Heart right ventricle (tissue), 16 donors: ENCODE results near the gene USP24. TPM values are rescaled to one million over a fixed set of nuclear protein-coding genes. Genes with fewer than 3 reads are reported as not detected.

ENCODE experiments used
- ATAC-seq, 8 donors: fragments of 200-7000 bp; cut with Tn5 transposase; one replicate each; pipeline ENCODE4 v1.9.1; 2020; ENCODE audit warnings: mild to moderate bottlenecking in 8 of 8, moderate library complexity in 8 of 8, moderate number of reproducible peaks in 1 of 8
- DNase-seq, 2 donors: peaks; one replicate each; pipeline ENCODE4 v3.0.0-alpha.2; 2020
- H3K27ac ChIP-seq, 10 donors: fragments of 200-600 bp; sonication (generic) in 2 of 10; one replicate each; pipeline versions ENCODE4 v1.5.0 to v1.8.0; 2020 to 2022; ENCODE audit warnings: mild to moderate bottlenecking in 3 of 10
- H3K27me3 ChIP-seq, 7 donors: fragments of 200-600 bp; one replicate each; pipeline ENCODE4 v1.8.0; 2021 to 2022; ENCODE audit warnings: mild to moderate bottlenecking in 2 of 7
- H3K36me3 ChIP-seq, 9 donors: fragments of 200-600 bp; sonication (generic) in 1 of 9; one replicate each; pipeline versions ENCODE4 v1.5.0 to v1.8.0; 2020 to 2022; ENCODE audit warnings: mild to moderate bottlenecking in 2 of 9
- H3K4me1 ChIP-seq, 9 donors: fragments of 200-600 bp; sonication (generic) in 1 of 9; one replicate each; pipeline versions ENCODE4 v1.5.0 to v1.8.0; 2020 to 2022; ENCODE audit warnings: mild to moderate bottlenecking in 4 of 9
- H3K4me3 ChIP-seq, 10 donors: fragments of 200-600 bp; sonication (generic) in 2 of 10; one replicate each; pipeline versions ENCODE4 v1.5.0 to v1.8.0; 2020 to 2022; ENCODE audit warnings: mild to moderate bottlenecking in 7 of 10, moderate library complexity in 2 of 10
- H3K9me3 ChIP-seq, 11 donors: fragments of 200-600 bp in 10 of 11; sonication (generic) in 2 of 11; one replicate each; pipeline versions ENCODE4 v1.5.0 to v1.8.0; 2013 to 2022; ENCODE audit warnings: mild to moderate bottlenecking in 2 of 11, control low read depth in 1 of 11, moderate library complexity in 1 of 11
- CTCF ChIP-seq, 9 donors: fragments of 200-600 bp; sonication (generic) in 2 of 9; IDR thresholded peaks; one replicate each; pipeline versions ENCODE4 v1.5.0 to v1.8.0; 2021 to 2022; ENCODE audit warnings: antibody characterized with exemption in 9 of 9, mild to moderate bottlenecking in 5 of 9, moderate library complexity in 1 of 9
- WGBS, 2 donors: extraction: QIAGEN DNeasy Blood & Tissue Kit; methylation state at CpG; one replicate each; pipeline ENCODE4 v1.1.7; 2013; ENCODE audit warnings: inconsistent platforms in 1 of 2; 5-methylcytosine and 5-hydroxymethylcytosine counted together
- intact Hi-C, 10 donors: fragments of 100-400 bp; cut with DNase I; formaldehyde crosslinking; loops; one replicate each; pipeline versions ENCODE4 v1.11.1 to v1.14.2; 2022
- polyA plus RNA-seq, 2 donors: library from polyadenylated mRNA; stranded (reverse); fragments of 200-250 nt; gene quantifications; one replicate each; pipeline ENCODE4 v1.2.3, GENCODE V29; 2013
- total RNA-seq, 10 donors: library from RNA; stranded (reverse); fragmentation: NEBNext Ultra II Directional in 3 of 10; extraction: Animal tissue kit (Norgen Biotek cat#: 25700) in 3 of 10; gene quantifications; one replicate each; pipeline versions ENCODE4 v1.2.1 to v1.2.4, GENCODE V29; 2021 to 2023
- donor health status: Arrhythmogenic right ventricular cardiomyopathy.
- donor health status: ischemic (EF 13 %, LVEDD 7.1; RV severe dilation, severe dysfunction).
- donor health status: healthy with polysubstance abuse.
- donor health status: DM: no; HTN: yes; CAD: no.
- donor health status: DM: no; HTN: no; CAD: no.
- donor health status: ischemic (EF 25% LVEDD 6.9; RV normal size, moderate dysfunction).
- donor health status: ischemic (EF 25% LVEDD 5.7; RV mildly dilated, moderate dysfunction).
- donor health status: healthy.
- donor health status: DM: yes; HTN: yes; CAD: no.
- donor health status: Ischemic cardiomyopathy.
- donor health status: ischemic (EF 35%, LVEDD 5.7; RV mildly dilated, moderate dysfunction).
- donor health status: nonischemic (EF 11% LVEDD 7.7; RV severe dilation, severe dysfunction).
- donor health status: DM: yes; HTN: yes; CAD: no.
- donor health status: PGD.
- donor health status: ischemic (EF 29% LVEDD 5.4; RV normal size, mild dysfunction).
- donor health status: nonischemic (EF 23%, LVEDD 6.1; RV moderate dilation, normal function).

Gene USP24
- total and polyA plus RNA-seq, 12 donors = 7.1 to 49.7 (median 41.3) TPM

GRCh38 chr1:55214212-55214933 lies 791 bp downstream of the USP24 start:
- 1% methylated on average over 46 of the region's 46 CpGs for WGBS, 2 donors
- TF ChIP-seq CTCF (IDR thresholded peaks at IDR 0.05) = no peak
- no peaks in the 10 kb centered on the region for H3K27me3 ChIP-seq
- H3K36me3 ChIP-seq = no peaks in the 10 kb centered on the region
- peak overlapping the region; percentile 70 to 96 (median 88) for H3K4me3 ChIP-seq
- DNase-seq (peak; percentile 50 to 51), ATAC-seq (peak; percentile 9 to 40 (median 25))
- no peaks in the 10 kb centered on the region for H3K9me3 ChIP-seq
- intact Hi-C loops = loop anchor here in 6 of 10 donors (5.0 to 10.0 kb wide), 6 partner anchors 42 to 72 kb away; no protein-coding TSS in a partner anchor
- H3K27ac ChIP-seq = peak overlapping the region; percentile 92 to 99 (median 98)
- peaks cover 2 to 76% (median 69%) of the 10 kb centered on the region in 9 donors for H3K4me1 ChIP-seq

DNA sequence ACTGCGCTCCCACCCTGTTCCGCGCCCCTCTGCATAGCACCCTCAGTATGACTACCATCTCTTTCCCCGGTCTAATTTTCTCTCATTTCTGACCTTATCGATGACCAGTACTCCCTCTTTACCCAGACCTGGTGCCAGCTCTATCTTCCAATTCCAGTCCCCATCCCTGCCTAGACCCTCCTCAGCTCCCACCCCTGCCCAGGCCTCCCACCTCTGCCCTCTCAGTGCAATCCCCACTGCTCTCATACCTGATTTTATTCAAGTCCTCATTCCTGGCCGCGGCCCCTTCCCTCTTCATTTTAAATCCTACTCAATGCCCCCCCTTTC lies 1.3 kb downstream of the USP24 start:
- Histone ChIP-seq H3K4me1 (peaks cover 2 to 80% (median 74%) of the 10 kb centered on the region in 9 donors), H3K36me3 (no peaks in the 10 kb centered on the region), H3K4me3 (peak overlapping the region; percentile 70 to 96 (median 88)), H3K27me3 (no peaks in the 10 kb centered on the region), H3K27ac (peak overlapping the region in 9 of 10 donors; percentile 92 to 99 (median 98)), H3K9me3 (no peaks in the 10 kb centered on the region)
- 23 to 24% methylated on average over 7 of the region's 7 CpGs for WGBS, 2 donors
- intact Hi-C loops = loop anchor here in 6 of 10 donors (5.0 to 10.0 kb wide), 6 partner anchors 42 to 72 kb away; no protein-coding TSS in a partner anchor
- TF ChIP-seq CTCF (IDR thresholded peaks at IDR 0.05) = no peak
- no peak for DNase-seq
- peak in 2 of 8 donors; percentile 2 to 4 for ATAC-seq

- DNase-seq (no peak), ATAC-seq (no peak)
- Histone ChIP-seq H3K36me3 (no peaks in the 10 kb centered on the region), H3K27me3 (no peaks in the 10 kb centered on the region), H3K4me1 (peaks cover 2 to 82% (median 78%) of the 10 kb centered on the region in 9 donors), H3K27ac (peak overlapping the region in 9 of 10 donors; percentile 92 to 99 (median 98)), H3K9me3 (no peaks in the 10 kb centered on the region), H3K4me3 (peak overlapping the region in 9 of 10 donors; percentile 70 to 96 (median 89))
- intact Hi-C loops = loop anchor here in 6 of 10 donors (5.0 to 10.0 kb wide), 6 partner anchors 41 to 71 kb away; no protein-coding TSS in a partner anchor
- no peak for TF ChIP-seq CTCF (IDR thresholded peaks at IDR 0.05)
- 27 to 36% methylated on average over 10 of the region's 10 CpGs for WGBS, 2 donors
Measured at GRCh38 chr1:55213151-55213884, 1.8 kb downstream of the USP24 start.
